ENCODE measurements around the gene SIM1.

SIM1 gene

DNA sequence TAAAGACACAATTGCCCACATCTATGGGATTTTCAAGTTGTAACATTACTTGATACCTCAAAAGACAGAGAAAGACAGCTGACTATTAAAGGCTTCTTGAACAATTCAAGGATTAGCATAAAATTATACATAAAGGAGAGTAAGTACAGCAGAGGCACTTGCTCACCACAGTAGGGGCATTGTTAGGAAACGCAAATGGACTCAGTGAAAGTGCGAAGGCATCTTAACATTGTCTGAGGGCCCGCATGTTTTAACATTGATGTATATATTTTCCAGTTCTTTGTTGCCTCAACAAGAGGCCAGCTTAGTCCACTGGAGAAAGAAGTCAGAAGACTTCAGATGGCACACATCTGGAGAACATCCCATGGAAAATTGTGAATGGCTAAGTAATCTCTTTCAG is 115.4 kb downstream of the SIM1 start:
- Histone ChIP-seq H3K27me3 (ENCODE audit: low read length) (no peaks in the 10 kb centered on the region), H3K9me2 (replicated peaks; ENCODE audit: insufficient read depth, low read length) (no peaks in the 10 kb centered on the region), H3K27ac (ENCODE audit: low read depth, low read length) (no peak overlapping the region), H3K36me3 (ENCODE audit: low read length) (no peaks in the 10 kb centered on the region), H3K9ac (ENCODE audit: low read length) (no peak overlapping the region), H2AFZ (ENCODE audit: low read depth, low read length, severe bottlenecking) (no peak overlapping the region), H3K9me3 (ENCODE audit: insufficient read depth, low read length) (no peaks in the 10 kb centered on the region), H4K20me1 (ENCODE audit: low read depth, low read length) (no peaks in the 10 kb centered on the region), H3K4me2 (ENCODE audit: low read depth, low read length, poor library complexity, severe bottlenecking) (no peak overlapping the region), H3K4me3 (ENCODE audit: insufficient read depth, low read length, poor library complexity, severe bottlenecking) (no peak overlapping the region), H3F3A (ENCODE audit: insufficient read depth) (no peaks in the 10 kb centered on the region; the same call in 1 of the 2 replicates), H3K79me2 (ENCODE audit: insufficient read depth, low read length) (no peaks in the 10 kb centered on the region)
- TF ChIP-seq, protein P1, sequence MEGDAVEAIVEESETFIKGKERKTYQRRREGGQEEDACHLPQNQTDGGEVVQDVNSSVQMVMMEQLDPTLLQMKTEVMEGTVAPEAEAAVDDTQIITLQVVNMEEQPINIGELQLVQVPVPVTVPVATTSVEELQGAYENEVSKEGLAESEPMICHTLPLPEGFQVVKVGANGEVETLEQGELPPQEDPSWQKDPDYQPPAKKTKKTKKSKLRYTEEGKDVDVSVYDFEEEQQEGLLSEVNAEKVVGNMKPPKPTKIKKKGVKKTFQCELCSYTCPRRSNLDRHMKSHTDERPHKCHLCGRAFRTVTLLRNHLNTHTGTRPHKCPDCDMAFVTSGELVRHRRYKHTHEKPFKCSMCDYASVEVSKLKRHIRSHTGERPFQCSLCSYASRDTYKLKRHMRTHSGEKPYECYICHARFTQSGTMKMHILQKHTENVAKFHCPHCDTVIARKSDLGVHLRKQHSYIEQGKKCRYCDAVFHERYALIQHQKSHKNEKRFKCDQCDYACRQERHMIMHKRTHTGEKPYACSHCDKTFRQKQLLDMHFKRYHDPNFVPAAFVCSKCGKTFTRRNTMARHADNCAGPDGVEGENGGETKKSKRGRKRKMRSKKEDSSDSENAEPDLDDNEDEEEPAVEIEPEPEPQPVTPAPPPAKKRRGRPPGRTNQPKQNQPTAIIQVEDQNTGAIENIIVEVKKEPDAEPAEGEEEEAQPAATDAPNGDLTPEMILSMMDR (IDR thresholded peaks at IDR 0.05; ENCODE audit: insufficient read depth, low read length, poor library complexity, severe bottlenecking): no peak
- TF ChIP-seq EZH2phosphoT487 (conservative IDR thresholded peaks at IDR 0.05; ENCODE audit: low read length): no peak

DNA sequence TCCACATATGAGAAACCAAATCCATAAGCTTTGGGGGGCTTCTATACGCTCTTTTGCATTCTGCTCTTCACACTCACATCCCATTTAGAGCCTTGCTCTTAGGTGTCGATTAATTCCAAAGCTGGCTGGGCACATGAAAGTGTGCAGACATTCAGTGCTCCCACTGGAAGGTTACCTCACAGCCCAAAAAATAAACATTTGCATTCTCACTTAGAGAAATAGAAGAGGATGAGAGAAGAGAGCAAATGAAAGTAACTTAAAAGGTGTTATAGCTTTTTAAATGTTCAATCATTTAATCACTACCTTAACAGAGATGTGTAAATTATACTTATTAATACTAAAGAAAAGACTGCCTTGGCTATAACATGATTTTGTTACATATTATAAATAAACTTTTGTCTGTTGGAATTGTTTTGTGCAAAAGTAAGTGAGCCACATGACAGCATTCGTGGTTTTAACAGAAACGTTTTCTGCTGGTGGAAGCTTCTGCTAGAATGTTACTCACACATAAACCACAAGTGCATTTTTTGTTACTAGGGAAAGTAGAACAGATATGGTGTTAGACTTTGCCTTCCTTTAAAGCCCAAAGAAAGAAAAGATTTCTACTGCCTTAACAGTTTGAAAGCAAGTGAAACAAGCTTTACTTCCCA is 116.7 kb downstream of the SIM1 start:
- TF ChIP-seq, protein P1 (IDR thresholded peaks at IDR 0.05; ENCODE audit: insufficient read depth, low read length, poor library complexity, severe bottlenecking): no peak
- no peak for TF ChIP-seq EZH2phosphoT487 (conservative IDR thresholded peaks at IDR 0.05; ENCODE audit: low read length)
- H3K27me3 ChIP-seq (ENCODE audit: low read length): no peaks in the 10 kb centered on the region
- H3K4me3 ChIP-seq (ENCODE audit: insufficient read depth, low read length, poor library complexity, severe bottlenecking): no peak overlapping the region
- H3K9me2 ChIP-seq (replicated peaks; ENCODE audit: insufficient read depth, low read length): no peaks in the 10 kb centered on the region
- H3F3A ChIP-seq (ENCODE audit: insufficient read depth): no peaks in the 10 kb centered on the region; the same call in 1 of the 2 replicates
- no peak overlapping the region for H2AFZ ChIP-seq (ENCODE audit: low read depth, low read length, severe bottlenecking)
- H3K4me2 ChIP-seq (ENCODE audit: low read depth, low read length, poor library complexity, severe bottlenecking): peak overlapping the region; percentile 36
- no peaks in the 10 kb centered on the region for H3K9me3 ChIP-seq (ENCODE audit: insufficient read depth, low read length)
- H3K79me2 ChIP-seq (ENCODE audit: insufficient read depth, low read length): no peaks in the 10 kb centered on the region
- 0 out of 2 replicates have a peak overlapping the region, but pooled peaks have one; percentile 23 for H3K27ac ChIP-seq (ENCODE audit: low read depth, low read length)
- H4K20me1 ChIP-seq (ENCODE audit: low read depth, low read length): no peaks in the 10 kb centered on the region
- H3K36me3 ChIP-seq (ENCODE audit: low read length): no peaks in the 10 kb centered on the region
- no peak overlapping the region for H3K9ac ChIP-seq (ENCODE audit: low read length)

DNA sequence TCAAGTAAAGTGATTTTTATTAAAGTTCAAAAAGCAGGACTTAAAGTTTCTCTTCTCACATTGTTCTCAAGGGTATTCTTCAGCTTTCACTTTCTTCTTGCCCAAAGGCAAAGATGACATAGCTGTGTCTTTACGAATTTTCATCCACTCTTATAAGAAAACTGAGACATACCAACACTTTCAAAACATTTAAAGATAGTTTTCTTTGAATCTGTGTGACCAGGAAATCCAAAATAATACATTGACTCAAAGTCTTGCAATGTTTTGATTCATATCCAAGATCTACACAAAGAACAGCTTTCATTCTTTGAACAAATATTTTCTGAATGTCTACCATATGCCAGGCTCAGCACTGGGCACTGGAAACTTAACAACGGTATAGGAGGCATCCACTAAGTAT is 117.9 kb downstream of the SIM1 start:
- no peaks in the 10 kb centered on the region for H3K9me3 ChIP-seq (ENCODE audit: insufficient read depth, low read length)
- H3K4me2 ChIP-seq (ENCODE audit: low read depth, low read length, poor library complexity, severe bottlenecking): peak overlapping the region; percentile 6
- no peaks in the 10 kb centered on the region for H3K79me2 ChIP-seq (ENCODE audit: insufficient read depth, low read length)
- H3K36me3 ChIP-seq (ENCODE audit: low read length): no peaks in the 10 kb centered on the region
- H3K9me2 ChIP-seq (replicated peaks; ENCODE audit: insufficient read depth, low read length): no peaks in the 10 kb centered on the region
- H4K20me1 ChIP-seq (ENCODE audit: low read depth, low read length): no peaks in the 10 kb centered on the region
- H3K27me3 ChIP-seq (ENCODE audit: low read length): no peaks in the 10 kb centered on the region
- no peak overlapping the region for H3K4me3 ChIP-seq (ENCODE audit: insufficient read depth, low read length, poor library complexity, severe bottlenecking)
- peak overlapping the region; percentile 7 for H2AFZ ChIP-seq (ENCODE audit: low read depth, low read length, severe bottlenecking)
- no peaks in the 10 kb centered on the region; the same call in 1 of the 2 replicates for H3F3A ChIP-seq (ENCODE audit: insufficient read depth)
- H3K27ac ChIP-seq (ENCODE audit: low read depth, low read length): no peak overlapping the region
- TF ChIP-seq EZH2phosphoT487 (conservative IDR thresholded peaks at IDR 0.05; ENCODE audit: low read length): no peak
- no peak overlapping the region for H3K9ac ChIP-seq (ENCODE audit: low read length)

DNA sequence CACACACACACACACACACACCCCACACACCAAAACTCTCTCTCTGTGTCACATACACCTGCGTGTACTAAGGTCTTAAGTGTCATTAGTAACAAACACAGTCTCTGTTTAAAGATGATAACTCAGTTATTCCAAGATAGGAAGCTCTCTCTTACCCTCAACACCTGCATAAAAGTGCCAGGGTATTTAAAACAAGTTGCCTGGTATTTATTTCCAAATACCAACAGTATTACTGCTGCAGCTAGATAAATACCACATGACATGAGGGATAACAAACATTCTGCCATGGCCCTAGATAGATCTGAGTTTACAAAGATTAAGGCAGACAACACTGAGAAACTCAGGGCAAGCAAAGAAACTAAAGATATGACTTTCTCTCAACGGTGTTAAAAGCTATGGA is 118.5 kb downstream of the SIM1 start:
- no peaks in the 10 kb centered on the region for H3K27me3 ChIP-seq (ENCODE audit: low read length)
- no peaks in the 10 kb centered on the region for H3K36me3 ChIP-seq (ENCODE audit: low read length)
- H3K27ac ChIP-seq (ENCODE audit: low read depth, low read length): no peak overlapping the region
- no peak overlapping the region for H3K9ac ChIP-seq (ENCODE audit: low read length)
- H3K4me2 ChIP-seq (ENCODE audit: low read depth, low read length, poor library complexity, severe bottlenecking): no peak overlapping the region
- no peaks in the 10 kb centered on the region for H4K20me1 ChIP-seq (ENCODE audit: low read depth, low read length)
- no peaks in the 10 kb centered on the region for H3K79me2 ChIP-seq (ENCODE audit: insufficient read depth, low read length)
- TF ChIP-seq, protein P1 (IDR thresholded peaks at IDR 0.05; ENCODE audit: insufficient read depth, low read length, poor library complexity, severe bottlenecking): no peak
- TF ChIP-seq EZH2phosphoT487 (conservative IDR thresholded peaks at IDR 0.05; ENCODE audit: low read length): no peak
- H3K4me3 ChIP-seq (ENCODE audit: insufficient read depth, low read length, poor library complexity, severe bottlenecking): no peak overlapping the region
- no peaks in the 10 kb centered on the region; the same call in 1 of the 2 replicates for H3F3A ChIP-seq (ENCODE audit: insufficient read depth)
- H3K9me2 ChIP-seq (replicated peaks; ENCODE audit: insufficient read depth, low read length): no peaks in the 10 kb centered on the region
- H3K9me3 ChIP-seq (ENCODE audit: insufficient read depth, low read length): no peaks in the 10 kb centered on the region
- H2AFZ ChIP-seq (ENCODE audit: low read depth, low read length, severe bottlenecking): peak overlapping the region; percentile 7

All from SU-DHL-6 (cell line).